Activated T-helper 1 cell treated with Interleukin-2 at 50 U/mL for 16 hours (primary cell): ENCODE results near the gene PNPLA2.
A peak's percentile ranks its signal among the peaks of the same experiment; 100 is the strongest.

Experiments used
- DNase-seq: peaks from one replicate; pipeline ENCODE4 v3.0.0-alpha.2; 2020; ENCODE audit warnings: low read depth

The PNPLA2 gene

DNA sequence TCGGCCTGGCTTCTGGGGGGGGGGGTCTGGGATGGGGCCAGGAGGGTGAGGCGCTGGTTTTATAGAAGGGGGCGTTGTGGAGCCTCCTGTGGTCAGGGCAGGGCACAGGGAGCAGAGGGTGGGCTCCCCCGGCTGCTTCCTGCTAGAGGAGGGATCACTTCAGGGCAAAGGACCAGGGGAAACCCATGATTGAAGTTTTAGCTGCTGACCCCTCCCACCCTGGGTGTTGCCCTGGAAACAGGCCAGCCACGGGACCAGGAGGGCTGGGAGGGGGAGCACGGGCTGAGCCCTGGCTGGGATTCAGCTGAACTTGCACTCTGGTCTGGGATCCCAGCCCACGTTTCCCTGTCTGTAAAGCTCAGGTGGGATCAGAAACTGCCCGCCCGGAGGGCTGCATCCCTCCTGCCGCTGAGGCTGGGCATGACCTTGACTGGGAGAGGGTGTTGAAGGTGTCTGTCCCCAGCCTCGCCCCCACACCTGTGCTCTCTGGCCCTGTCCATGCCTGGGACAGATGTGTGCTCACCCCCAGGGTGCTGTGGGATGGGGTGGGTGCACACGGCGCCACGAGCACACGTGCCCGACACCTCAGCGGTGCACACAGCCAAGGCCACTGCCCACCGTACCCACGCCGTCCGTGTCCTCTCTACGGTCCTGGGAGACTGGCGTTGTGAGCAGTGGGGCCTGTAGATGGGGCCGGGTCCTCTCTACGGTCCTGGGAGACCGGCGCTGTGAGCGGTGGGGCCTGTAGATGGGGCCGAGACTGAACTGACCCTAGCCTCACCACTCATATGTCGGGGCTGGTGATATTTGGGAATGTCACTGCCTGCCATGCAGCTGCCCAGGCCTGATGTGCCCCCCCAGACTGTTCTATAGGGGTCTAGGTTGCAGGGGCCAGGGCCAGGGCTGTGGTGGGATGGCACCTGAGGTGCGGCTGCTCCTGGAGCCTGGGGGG lies 26.3 kb downstream of the PNPLA2 start:
- no peak for DNase-seq

DNA sequence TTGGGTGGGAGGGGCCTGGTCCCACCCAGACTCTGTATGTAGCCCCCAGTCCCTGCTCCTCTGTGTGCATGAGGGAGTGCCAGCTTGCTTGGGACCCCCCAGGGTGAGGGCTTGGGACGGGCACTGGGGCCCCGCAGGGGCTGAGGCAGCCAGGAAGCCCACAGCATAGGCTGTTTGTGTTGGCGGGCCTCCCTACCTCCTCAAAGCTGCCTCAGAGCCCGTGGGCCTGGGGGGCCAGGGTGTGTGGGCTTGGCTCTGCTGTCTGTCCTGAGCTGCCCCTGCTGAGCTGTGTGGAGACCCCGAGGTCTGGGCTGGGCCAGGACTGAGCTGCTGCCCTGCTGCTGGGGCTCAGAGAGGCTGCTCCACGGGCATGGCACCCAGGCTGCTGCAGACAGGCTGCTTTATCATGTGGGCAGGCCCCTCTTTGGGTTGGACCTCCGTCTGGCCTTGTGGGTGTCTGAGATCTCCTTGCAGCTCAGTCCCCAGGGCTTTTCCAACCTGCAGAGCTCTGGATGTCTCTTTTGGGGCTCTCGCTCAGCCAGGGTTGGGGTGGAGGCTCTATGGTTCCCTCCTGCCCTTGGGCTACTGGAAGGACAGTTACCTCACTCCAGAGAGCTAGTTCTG lies 27.3 kb downstream of the PNPLA2 start:
- no peak for DNase-seq

DNA sequence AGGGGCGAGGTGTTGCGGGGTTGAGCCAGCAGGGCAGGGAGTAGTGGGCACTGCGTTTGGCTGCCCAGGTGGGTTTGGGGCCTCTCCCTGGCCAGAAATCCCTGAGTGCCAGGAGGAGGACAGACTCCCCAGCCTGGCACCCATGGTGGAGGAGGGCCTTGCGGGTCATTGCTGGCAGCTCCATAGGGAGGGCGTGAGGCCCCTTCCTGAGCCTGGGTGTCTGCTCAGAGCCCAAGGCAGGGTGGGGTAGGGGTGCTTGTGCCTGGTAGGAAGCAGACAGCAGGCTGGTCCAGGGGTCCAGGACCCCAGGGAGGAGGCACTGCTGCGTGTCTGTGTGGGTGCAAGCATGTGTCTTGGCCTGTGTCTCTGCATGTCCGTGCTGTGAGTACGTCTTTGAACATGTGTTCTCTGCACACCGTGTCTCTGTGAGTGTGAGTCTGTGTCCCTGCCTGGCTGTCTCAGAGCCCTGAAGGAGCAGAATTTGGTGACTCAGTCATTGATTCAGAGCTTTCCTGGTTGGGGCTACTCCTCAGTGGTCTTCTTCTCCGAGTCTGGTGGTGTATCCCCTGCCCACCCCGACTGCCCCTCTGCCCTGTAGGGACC lies 27.9 kb downstream of the PNPLA2 start:
- DNase-seq, result no peak

GRCh38 chr11:847876-848275 lies 29.2 kb downstream of the PNPLA2 start:
- no peak for DNase-seq

- DNase-seq, result peak; percentile 52
Measured at GRCh38 chr11:848380-848931, 29.7 kb downstream of the PNPLA2 start.

DNA sequence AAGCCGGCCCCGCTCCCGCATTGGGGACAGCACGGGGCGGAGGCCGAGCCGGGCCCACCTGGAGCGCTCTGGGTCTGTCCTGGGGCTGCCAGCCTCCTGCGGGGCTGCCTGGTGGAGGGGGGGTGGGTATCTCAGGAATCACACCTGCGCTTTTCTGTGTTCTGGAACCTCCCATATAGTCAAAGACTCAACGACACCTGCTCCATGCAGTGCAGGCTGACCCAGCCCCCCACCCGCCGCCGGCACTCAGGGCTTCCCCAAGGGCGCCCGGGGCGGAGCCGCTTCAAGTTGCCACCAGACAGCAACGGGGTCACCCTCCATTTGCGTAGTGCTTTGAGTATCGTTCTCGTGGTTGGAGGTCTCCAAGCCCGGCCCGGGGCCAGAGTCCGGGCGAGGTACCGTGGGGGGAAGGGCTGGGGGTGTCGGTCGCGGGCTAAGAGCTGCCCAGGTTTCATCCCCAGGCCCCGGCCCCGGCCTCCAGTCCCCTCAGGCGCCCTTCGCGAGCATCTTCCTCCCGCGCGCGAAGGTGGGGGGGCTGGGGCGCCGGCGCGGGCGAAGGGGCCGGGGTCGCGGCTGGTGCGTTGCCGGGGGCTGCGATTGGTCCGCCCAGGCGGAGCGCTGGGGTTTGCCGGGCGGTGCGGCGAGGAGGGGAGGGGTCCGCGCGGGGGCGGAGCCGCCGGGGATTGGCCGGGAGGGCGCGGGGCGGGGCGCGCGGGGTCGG lies 30.6 kb downstream of the PNPLA2 start:
- no peak for DNase-seq

DNA sequence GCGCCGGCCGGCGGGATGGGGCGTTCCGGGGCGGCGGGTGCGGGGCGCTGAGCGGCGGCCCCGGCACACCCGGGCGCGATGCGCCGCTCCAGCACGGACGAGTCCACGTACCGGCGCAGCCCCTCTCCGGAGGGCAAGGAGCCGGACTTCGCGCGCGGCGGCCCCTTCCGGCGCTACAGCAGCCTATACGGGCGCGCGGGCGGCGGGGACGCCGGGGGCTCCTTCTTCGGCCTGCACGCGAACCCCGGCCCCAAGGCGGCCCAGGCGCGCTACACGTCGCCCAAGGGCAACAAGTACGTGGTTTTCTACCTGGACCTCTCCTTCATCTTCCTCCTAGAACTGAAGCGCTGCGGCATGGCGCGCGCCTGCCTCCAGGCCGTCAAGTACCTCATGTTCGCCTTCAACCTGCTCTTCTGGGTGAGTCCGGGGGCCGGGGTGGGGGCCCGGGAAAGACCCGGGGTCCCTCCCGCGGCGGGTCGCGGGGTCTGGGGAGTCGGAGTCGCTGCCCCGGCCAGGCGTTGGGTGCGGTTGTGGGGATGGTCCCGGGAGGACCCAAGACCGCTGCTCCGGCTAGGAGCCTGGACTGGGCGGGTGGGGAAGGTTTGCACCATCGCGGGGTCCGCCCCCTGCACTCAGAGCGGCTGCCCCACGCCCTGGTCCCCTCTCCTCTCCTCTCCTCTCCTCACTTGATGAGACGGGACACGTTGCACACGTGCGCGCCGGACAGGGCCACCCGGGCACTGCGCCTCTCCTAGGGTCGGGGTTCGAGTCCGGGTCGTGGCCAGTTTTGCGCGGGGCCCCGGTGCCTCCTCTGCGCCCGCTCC lies 31.4 kb downstream of the PNPLA2 start:
- no peak for DNase-seq

- DNase-seq, result no peak
Measured at GRCh38 chr11:850775-851763, 32.4 kb downstream of the PNPLA2 start.

GRCh38 chr11:852762-853161 lies 34.0 kb downstream of the PNPLA2 start:
- DNase-seq, result no peak

- no peak for DNase-seq
Measured at GRCh38 chr11:853682-854448, 35.2 kb downstream of the PNPLA2 start.

DNA sequence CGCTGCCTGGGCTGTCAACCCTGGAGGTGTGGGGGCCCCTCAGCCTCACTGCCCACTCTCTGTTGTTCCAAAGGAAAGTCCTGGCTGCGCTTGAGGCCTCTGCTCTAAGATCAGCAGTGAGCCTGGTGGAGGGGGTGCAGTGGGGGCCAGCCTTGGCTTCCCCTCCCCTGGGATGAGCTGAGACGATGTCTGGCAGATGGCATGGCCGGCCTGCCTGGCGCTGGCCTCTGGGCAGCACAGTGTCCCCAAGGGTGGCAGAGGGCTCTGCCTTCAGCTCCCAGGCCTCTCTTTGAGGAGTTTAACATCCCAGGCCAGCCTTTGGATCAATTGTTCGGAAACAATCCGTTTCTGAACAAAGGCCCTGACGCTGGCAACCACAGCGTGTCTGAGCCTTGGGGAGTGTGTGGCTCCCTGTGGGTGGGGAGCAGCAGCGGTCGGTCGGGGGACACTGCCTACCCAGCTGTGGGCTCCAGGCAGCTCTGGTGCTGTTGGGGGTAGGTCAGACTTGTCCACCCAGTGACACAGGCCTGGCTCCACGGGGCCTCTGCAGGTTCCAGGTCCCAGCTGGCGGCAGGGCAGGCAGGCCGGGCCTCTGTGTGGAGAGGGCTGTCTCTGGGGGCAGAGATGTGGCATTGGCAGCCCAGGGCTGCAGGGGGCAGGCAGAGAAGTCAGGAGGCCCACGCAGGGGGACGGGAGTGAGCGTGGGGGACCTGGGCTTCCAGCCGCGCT lies 36.1 kb downstream of the PNPLA2 start:
- DNase-seq, result no peak

GRCh38 chr11:855330-855674 lies 36.6 kb downstream of the PNPLA2 start:
- DNase-seq, result no peak

DNA sequence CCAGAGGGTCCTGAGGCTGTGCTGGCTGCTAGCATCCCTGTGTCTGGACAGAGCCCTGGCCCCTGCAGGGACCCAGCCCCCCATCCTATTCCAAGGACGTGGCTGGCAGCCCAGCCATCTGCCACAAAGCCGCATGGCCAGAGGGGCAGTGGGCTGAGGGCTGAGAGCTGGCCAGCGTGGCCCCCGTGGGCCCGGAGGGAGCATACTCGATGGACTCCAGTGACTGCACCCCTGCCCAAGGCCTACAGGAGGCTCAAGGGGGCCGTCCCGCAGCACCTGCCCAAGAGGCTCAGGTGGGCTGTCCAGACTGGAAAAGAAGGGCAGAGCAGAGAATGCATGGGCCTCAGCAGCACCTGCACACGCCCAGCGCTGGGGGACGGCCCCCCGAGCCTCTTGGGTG lies 37.1 kb downstream of the PNPLA2 start:
- no peak for DNase-seq

- no peak for DNase-seq
Measured at GRCh38 chr11:856397-856796, 37.7 kb downstream of the PNPLA2 start.

DNA sequence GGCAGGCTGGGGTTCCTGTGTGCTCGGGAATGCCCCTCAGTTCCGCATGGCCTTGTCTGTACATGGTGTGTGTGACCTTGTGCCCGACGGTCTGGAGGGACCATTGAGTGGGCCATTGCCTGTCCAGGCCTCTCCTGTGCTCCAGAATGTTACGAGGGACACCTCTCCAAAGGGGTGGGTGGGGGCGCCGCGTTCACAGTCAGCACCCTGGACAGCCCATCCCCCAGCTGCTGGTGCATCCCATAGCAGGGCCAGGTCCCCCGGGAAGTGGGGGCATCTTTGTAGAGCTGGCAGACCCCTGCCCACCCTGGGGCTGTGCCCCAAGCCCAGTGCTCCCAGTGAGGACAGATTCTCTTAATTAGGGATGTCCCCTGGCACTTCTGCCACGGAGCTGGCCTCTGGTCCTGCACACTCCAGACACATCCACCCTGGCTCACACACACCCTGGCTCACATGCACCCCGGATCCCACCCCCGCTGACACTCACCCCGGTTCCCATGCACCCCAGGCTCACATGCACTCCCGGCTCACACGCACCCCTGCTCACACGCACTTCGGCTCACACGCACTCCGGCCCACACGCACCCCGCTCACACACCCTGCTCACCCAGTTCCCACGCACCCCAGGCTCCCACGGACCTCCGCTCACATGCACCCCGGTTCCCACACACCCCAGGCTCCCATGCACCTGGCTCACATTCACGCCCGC lies 39.5 kb downstream of the PNPLA2 start:
- no peak for DNase-seq

- no peak for DNase-seq
Measured at GRCh38 chr11:858762-859339, 40.1 kb downstream of the PNPLA2 start.

- DNase-seq, result no peak
Measured at GRCh38 chr11:859394-860131, 40.8 kb downstream of the PNPLA2 start.
